ENCODE results near the gene THSD4. TPM values are rescaled to one million over a fixed set of nuclear protein-coding genes. Genes with fewer than 3 reads are reported as not detected.

Gene THSD4
- polyA plus RNA-seq, 1 donor (not counting 4 experiments of a cell fraction or from before 2014, with no cell fraction given), result 24.5 TPM

GRCh38 chr15:71699977-71700376 lies 584.7 kb downstream of the THSD4 start:
- dilution Hi-C loops (cut with MboI; ENCODE audit: extremely low pct_ligation_motif_present, low sequenced_read_pairs), result no loop called here
- Histone ChIP-seq H3K27ac (ENCODE audit: control insufficient read depth, insufficient read depth, low read length) (no peak overlapping the region), H3K4me3 (ENCODE audit: control insufficient read depth in 2 of 3, extremely low read depth in 1 of 3, insufficient read depth in 2 of 3, low read depth in 1 of 3, low read length in 3 of 3) (no peak overlapping the region), H3K4me1 (ENCODE audit: control insufficient read depth, extremely low read depth, insufficient read depth, low read length) (peaks cover 5% of the 10 kb centered on the region), H3K9me3 (ENCODE audit: control insufficient read depth, low read depth, low read length) (no peaks in the 10 kb centered on the region), H3K36me3 (ENCODE audit: control insufficient read depth in 2 of 2, extremely low read depth in 1 of 2, insufficient read depth in 2 of 2, low read length in 2 of 2) (peaks cover 0 to 1% of the 10 kb centered on the region in 2 experiments), H3K4me2 (ENCODE audit: control insufficient read depth, extremely low read depth, insufficient read depth, low read depth, low read length) (no peak overlapping the region), H3K9me1 (ENCODE audit: control insufficient read depth, extremely low read depth, insufficient read depth, low read length) (peaks cover 2% of the 10 kb centered on the region), H3K79me2 (ENCODE audit: control insufficient read depth, insufficient read depth, low read length) (no peaks in the 10 kb centered on the region), H3K9ac (ENCODE audit: control insufficient read depth, extremely low read depth, insufficient read depth, low read length) (no peak overlapping the region), H2AFZ (ENCODE audit: control insufficient read depth, low read length) (no peak overlapping the region), H3K27me3 (ENCODE audit: control insufficient read depth, extremely low read depth, insufficient read depth, low read length) (no peaks in the 10 kb centered on the region), H4K20me1 (ENCODE audit: control insufficient read depth, extremely low read depth, insufficient read depth, low read length) (no peaks in the 10 kb centered on the region)
- no peak for FAIRE-seq
- TF ChIP-seq EZH2 (IDR thresholded peaks at IDR 0.05; ENCODE audit: low read length) (no peak), CTCF (optimal IDR thresholded peaks at IDR 0.05 in 1 of 3, IDR thresholded peaks at IDR 0.05 in 1 of 3, conservative IDR thresholded peaks at IDR 0.05 in 1 of 3; ENCODE audit: extremely low read depth in 1 of 3, insufficient read depth in 2 of 3, low read length in 3 of 3) (no peak)
- no peak for DNase-seq (ENCODE audit: low read depth, low spot score)

- no peak for TF ChIP-seq CTCF (optimal IDR thresholded peaks at IDR 0.05 in 1 of 3, IDR thresholded peaks at IDR 0.05 in 1 of 3, conservative IDR thresholded peaks at IDR 0.05 in 1 of 3; ENCODE audit: extremely low read depth in 1 of 3, insufficient read depth in 2 of 3, low read length in 3 of 3)
- no peak for TF ChIP-seq EZH2 (IDR thresholded peaks at IDR 0.05; ENCODE audit: low read length)
- H3K4me2 ChIP-seq (ENCODE audit: control insufficient read depth, extremely low read depth, insufficient read depth, low read depth, low read length), result no peak overlapping the region
- H4K20me1 ChIP-seq (ENCODE audit: control insufficient read depth, extremely low read depth, insufficient read depth, low read length), result no peaks in the 10 kb centered on the region
- no peaks in the 10 kb centered on the region for H3K9me3 ChIP-seq (ENCODE audit: control insufficient read depth, low read depth, low read length)
- FAIRE-seq (no peak), DNase-seq (ENCODE audit: low read depth, low spot score) (no peak)
- H3K27me3 ChIP-seq (ENCODE audit: control insufficient read depth, extremely low read depth, insufficient read depth, low read length), result no peaks in the 10 kb centered on the region
- peaks cover under 1% of the 10 kb centered on the region for H3K9me1 ChIP-seq (ENCODE audit: control insufficient read depth, extremely low read depth, insufficient read depth, low read length)
- peaks cover 8% of the 10 kb centered on the region for H3K4me1 ChIP-seq (ENCODE audit: control insufficient read depth, extremely low read depth, insufficient read depth, low read length)
- no peak overlapping the region for H3K4me3 ChIP-seq (ENCODE audit: control insufficient read depth in 2 of 3, extremely low read depth in 1 of 3, insufficient read depth in 2 of 3, low read depth in 1 of 3, low read length in 3 of 3)
- dilution Hi-C loops (cut with MboI; ENCODE audit: extremely low pct_ligation_motif_present, low sequenced_read_pairs), result no loop called here
- H3K9ac ChIP-seq (ENCODE audit: control insufficient read depth, extremely low read depth, insufficient read depth, low read length), result no peak overlapping the region
- no peaks in the 10 kb centered on the region for H3K79me2 ChIP-seq (ENCODE audit: control insufficient read depth, insufficient read depth, low read length)
- H3K27ac ChIP-seq (ENCODE audit: control insufficient read depth, insufficient read depth, low read length), result no peak overlapping the region
- H3K36me3 ChIP-seq (ENCODE audit: control insufficient read depth in 2 of 2, extremely low read depth in 1 of 2, insufficient read depth in 2 of 2, low read length in 2 of 2), result no peaks in the 10 kb centered on the region
- H2AFZ ChIP-seq (ENCODE audit: control insufficient read depth, low read length), result no peak overlapping the region
These were observed 586.5 kb downstream of the THSD4 start for GRCh38 chr15:71701808-71702207.
